ENCODE results near the gene AFAP1L2.

AFAP1L2 gene

DNA sequence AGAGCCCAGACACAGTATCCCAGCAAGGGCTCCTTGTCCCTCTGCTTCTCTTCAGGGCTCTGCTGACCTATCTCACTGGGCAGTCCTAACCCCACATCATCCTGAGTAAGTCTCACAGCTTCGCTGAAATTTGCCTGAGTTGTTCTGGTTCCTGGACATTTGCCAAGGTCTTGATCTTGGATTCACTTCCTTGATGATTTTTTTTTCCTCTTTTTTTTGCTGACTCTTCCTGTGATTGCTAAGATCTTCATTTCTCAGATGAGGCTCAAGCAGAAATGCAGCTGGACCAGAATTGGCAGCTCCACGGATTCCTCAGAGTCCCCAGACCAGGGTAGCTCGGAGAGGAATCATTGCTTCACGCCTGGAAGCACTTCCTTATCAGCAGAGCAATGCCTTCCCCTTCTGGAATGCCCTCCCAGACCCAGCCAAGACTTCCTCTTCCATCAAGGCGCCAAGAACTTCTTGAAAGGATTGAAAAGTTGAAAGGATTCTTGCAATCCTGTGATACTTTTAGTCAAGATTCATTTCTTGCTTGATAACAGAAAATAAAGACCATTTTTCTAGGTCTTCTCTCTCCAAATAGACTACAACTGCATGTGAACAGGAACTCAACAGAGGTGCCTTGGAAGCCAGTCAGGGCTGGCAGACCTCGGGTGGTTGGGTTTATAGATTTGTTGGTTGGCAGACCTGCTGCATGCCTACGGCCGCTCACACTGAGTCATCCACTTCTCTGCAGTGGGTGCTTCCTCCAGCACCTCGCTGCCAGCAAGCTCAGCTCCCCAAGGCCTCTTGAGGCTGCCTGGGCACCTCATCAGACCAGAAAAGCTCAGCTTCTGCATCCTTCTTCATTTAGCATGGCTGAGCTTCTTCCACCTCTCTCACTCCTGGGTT is 8.8 kb upstream of the AFAP1L2 start:
- no peak for DNase-seq

GRCh38 chr10:114408968-114409444 is 4.7 kb upstream of the AFAP1L2 start:
- DNase-seq = no peak

- no peak for DNase-seq
Observed at GRCh38 chr10:114408112-114408967, 4.0 kb upstream of the AFAP1L2 start.

- DNase-seq = no peak
Observed at GRCh38 chr10:114406455-114406854, 2.2 kb upstream of the AFAP1L2 start.

DNA sequence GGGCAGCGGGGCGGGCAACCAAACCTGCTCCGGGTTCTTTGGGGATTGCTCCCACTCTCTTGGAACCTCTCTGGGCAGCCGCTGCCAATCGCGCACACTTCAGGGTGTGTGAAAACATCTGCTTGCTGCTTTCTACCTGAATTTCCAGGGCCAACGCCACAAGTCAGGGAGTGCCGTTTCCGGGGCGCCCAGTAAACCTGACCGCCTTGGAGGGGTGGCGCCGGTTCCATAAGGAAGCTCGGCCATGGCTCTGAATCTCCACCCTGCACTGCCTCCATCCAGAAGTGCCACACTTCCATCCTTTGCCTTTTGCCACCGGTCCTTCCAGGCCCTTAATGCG is 679 bp upstream of the AFAP1L2 start:
- DNase-seq = no peak

GRCh38 chr10:114403541-114404161 is 651 bp downstream of the AFAP1L2 start:
- DNase-seq = no peak

GRCh38 chr10:114402871-114403540 is 1.3 kb downstream of the AFAP1L2 start:
- no peak for DNase-seq

DNA sequence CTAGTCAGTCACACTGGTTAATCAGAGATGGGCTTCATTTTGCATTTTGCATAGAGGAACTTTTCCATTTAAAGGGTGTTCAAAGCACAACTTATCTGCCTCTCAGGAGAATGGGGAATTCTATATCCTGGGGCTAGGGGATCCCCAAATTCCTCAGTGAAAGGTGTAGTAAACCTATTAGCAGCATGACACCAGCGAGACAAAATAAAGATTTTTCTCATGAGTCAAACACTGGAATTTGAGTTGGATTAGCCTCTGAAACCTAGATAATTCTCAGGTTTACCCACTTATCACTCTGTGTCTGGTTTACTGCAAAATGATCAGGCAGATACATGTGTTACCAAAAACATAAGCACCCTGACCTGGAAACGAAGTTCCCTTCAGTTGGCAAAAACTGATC is 2.1 kb downstream of the AFAP1L2 start:
- DNase-seq = no peak

GRCh38 chr10:114401195-114401791 is 3.0 kb downstream of the AFAP1L2 start:
- DNase-seq = no peak

DNA sequence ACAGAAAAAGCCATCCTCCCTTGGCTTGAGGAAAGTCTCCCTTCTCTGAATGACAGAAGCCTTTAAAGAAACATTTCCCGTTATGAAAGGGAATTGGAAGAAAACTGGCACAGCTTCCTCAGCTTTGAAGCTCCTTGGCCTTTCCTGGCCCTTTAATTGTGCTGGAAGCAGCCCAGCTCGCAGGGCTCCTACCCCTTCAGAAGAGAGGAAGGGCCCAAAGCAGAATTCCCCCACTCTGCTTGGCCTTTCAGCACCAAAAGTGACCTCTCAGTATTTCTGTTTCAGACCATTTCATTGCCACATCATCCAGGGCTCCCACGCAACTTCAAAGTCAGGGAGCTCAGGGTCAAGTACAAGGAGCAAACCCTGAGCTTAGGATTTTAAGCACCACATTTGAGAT is 4.2 kb downstream of the AFAP1L2 start:
- no peak for DNase-seq

DNA sequence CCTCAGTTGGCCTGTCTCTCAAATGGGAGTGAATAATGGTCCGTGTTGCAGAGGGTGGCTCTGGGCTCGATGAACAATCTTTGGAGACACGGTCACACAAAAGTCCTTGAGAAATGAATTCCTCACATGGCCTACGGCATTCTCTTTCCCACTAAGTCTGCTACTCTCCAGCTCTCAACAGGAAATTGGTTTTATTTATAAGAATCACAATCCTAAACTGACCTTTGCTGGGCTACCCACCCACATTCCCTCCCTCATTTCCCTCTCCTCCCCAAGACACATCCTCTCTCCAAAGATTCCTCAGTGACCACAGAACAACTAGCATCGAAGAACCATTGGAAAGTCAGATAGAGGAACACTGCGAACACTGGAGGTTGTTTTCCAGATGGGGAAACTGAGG is 4.7 kb downstream of the AFAP1L2 start:
- DNase-seq = no peak

- no peak for DNase-seq
Observed at GRCh38 chr10:114398587-114399331, 5.5 kb downstream of the AFAP1L2 start.

DNA sequence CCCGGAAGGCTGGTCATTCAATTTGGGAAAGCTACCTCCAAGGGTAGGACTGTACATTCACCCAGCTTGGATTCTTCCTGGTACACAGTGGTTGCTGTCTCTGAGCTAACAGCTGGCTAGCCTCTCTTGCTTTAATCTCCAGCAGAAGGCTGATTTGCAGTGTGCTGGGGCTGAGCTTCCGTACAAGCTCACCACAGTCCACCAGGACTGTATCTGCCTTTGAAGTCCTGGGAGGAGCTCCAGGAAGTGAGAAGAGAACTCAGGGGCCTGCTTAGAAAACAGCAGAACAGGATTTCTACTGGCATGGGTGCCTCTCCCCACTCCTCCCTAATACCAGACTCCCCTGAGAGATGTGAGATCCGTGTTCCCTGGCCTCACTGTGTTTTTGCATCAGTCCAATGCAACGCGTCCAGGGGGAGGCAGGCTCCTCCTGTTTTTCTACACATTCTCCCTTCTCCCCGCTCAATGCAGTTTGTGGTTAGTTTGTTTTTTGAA is 6.6 kb downstream of the AFAP1L2 start:
- DNase-seq = no peak

DNA sequence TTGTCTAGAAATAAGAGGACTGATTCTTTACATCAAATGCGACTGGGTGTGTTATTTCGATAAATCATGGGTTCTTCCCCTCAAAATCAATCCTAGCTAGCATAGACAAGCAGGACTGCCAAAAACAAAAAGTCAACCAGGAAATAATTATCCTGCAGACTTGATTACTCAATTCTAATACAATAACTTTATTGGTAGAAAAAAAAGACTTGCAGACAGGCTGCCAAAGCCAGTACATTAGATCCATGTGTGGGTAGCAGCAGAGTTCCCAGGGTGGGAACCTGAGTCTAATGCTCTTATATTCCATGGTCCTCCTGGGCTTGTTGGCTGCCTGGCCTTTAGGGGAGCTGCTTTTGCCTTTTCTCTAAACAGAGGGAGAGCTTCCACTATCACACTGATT is 7.8 kb downstream of the AFAP1L2 start:
- DNase-seq = no peak

DNA sequence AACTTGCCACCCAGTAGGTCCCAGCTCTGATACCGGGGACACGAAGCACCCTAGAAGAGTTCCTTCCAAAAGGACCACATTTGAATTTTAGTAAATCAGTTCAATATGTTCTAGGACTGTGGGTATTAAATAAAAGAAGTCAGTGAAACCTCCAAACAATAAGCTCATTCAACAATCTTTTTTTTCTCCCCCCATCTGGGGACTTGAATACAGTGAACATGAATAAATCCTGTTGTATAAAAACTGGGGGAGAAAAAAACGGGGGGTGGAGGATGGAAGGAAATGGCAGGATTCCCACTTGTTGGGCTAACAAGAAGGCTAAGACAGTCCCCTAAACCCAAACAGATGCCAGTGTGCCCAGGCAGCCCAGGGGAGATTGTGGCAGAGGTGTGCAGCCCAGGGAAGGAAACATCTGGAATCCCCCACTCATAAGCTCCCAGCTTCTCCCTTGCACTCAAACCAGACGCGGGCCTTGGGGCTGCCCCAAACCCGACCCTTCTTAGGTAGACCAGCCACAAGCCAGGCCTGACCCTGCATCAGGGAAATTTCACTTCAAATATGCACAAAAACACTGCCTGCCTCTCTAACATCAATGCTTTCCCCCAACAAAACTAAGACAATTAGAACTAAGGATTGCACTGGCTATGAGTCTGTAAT is 8.8 kb downstream of the AFAP1L2 start:
- no peak for DNase-seq

DNA sequence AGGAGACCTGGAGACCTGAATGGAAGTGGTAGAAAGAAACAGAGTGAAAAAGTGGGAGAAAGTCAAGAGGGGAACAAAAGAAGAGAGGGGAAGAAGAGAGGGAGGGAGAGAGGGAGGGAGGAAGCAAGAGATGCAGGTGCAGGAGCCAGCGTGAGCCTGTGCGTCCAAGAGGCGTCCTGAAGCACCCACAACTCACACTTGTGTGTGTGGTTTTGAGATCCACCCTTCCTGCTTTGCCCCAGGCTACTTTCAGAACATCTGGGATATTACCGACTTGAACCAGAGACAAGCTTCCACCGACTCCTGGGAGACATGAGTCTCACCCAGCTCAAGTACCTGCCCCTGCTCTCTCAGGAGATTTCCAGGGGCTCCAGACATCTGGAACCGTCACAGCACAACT is 9.8 kb downstream of the AFAP1L2 start:
- no peak for DNase-seq

DNA sequence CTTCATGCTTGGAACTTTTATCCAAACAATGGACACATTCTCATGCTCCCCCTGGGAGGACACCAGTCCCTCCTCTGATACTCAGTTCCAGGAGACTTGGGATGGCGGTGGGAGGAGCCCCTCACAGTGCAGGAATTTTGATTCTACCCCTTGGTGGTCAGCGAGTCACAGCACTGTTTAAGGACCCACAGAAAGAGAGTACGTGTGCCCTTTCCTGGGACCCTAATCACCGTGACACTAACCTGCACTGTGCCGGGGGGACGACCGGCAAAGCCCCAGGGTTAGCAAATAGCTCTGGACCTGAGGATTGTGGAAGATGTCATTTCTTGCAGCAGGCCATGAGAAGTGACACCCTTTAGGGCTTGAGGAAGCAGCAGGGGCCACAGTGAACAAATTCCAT is 10.4 kb downstream of the AFAP1L2 start:
- DNase-seq = no peak

DNA sequence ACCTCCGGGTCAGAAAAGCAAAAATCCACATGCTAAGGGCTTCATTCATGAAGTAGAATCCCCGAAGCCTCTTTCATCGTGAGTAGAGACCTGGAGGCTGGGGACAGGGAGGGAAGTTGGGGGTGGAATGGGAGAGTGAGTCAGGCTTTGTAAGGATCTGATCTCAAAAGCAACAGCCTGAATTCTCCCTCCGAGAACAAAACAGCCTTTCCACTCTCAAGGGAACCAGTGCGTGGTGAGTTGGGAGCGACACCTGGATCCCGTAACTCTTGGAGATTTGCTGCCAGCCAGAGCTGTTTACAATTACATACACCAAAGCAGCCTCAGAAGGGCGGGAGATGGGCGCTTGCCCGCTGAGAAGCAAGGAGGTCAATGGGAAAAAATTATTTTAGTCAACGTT is 10.8 kb downstream of the AFAP1L2 start:
- DNase-seq = no peak

GRCh38 chr10:114392112-114392835 is 12.0 kb downstream of the AFAP1L2 start:
- DNase-seq = no peak

DNA sequence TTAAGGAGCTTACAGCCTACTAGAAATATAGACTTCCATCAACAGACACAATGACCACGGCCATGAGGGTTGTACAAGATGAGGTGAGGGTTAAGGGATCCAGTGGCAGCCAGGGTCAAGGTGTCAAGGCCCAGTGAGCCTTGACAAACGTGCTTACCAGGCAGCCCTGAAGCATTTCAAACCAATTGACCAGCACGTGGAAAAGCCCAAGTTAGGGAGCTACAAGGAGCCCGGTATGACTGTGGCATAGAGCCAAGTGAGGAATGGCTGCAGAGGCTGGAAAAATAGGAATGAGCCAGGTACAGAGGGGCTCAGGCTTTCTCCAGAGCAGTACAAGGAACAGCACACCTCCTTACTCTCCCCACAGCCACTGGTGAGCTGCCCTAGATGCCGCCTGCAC is 12.7 kb downstream of the AFAP1L2 start:
- no peak for DNase-seq

Measured in stimulated activated CD4-positive, alpha-beta T cell treated with anti-CD3 and anti-CD28 coated beads, Interleukin-4, amount 100 ng/mL, for 24 hours (primary cell).